Measurements from ENCODE around the gene TPRG1L. TPM values are rescaled to one million over a fixed set of nuclear protein-coding genes. Genes with fewer than 3 reads are reported as not detected.

Gene TPRG1L
- total RNA-seq, 1 donor from 2014 or later: 14.5 TPM

DNA sequence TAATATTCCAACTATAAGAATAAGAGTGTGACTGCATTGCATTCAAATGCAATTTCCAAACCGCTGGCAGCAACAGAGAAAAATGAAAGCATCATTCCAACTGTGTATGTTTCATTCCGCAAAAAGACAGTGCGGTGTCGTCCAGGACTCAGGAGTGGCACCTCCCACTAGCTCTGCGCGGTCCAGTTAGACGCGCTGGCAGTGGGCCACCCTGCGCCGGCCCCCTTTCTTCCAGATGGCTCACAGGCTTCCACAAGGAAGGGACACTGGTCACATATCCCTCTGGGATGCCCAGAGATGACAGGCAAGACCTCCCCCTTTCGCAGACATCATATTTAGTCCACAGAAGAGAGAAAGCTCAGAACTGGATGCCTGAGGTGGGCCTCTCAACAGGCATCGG, 13.2 kb downstream of the TPRG1L start:
- no peaks in the 10 kb centered on the region for H3K27me3 Mint-ChIP-seq (ENCODE audit: low read depth)
- H3K9me3 Mint-ChIP-seq: no peaks in the 10 kb centered on the region
- no peaks in the 10 kb centered on the region for H3K4me1 Mint-ChIP-seq
- H3K36me3 Mint-ChIP-seq (ENCODE audit: low read depth): peaks cover 5% of the 10 kb centered on the region
- TF ChIP-seq, protein P1, sequence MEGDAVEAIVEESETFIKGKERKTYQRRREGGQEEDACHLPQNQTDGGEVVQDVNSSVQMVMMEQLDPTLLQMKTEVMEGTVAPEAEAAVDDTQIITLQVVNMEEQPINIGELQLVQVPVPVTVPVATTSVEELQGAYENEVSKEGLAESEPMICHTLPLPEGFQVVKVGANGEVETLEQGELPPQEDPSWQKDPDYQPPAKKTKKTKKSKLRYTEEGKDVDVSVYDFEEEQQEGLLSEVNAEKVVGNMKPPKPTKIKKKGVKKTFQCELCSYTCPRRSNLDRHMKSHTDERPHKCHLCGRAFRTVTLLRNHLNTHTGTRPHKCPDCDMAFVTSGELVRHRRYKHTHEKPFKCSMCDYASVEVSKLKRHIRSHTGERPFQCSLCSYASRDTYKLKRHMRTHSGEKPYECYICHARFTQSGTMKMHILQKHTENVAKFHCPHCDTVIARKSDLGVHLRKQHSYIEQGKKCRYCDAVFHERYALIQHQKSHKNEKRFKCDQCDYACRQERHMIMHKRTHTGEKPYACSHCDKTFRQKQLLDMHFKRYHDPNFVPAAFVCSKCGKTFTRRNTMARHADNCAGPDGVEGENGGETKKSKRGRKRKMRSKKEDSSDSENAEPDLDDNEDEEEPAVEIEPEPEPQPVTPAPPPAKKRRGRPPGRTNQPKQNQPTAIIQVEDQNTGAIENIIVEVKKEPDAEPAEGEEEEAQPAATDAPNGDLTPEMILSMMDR (conservative IDR thresholded peaks at IDR 0.05): no peak
- no peak for DNase-seq (ENCODE audit: low read depth, low spot score)
- no peak overlapping the region for H3K27ac Mint-ChIP-seq (ENCODE audit: unreplicated experiment)
- no peak overlapping the region for H3K4me3 Mint-ChIP-seq

DNA sequence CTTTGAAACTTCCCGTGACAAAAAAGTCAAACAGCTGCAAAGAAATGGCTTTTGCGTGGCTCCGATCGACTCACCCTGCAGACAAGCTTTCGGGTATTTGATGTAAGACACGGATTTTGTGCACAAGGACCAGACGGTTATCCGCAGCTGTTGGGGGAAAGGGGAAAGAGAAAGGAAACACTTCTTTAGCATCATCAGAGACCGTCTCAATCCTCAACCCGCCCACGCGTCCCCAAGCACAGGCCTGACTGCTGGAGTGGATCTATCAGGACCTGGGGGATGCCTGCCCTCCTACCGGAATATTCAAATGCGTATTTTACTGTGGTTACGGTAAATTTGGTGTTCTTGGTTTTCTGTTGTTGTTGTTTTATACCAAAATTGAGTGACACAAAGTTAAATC, 13.9 kb downstream of the TPRG1L start:
- no peak overlapping the region for H3K27ac Mint-ChIP-seq (ENCODE audit: unreplicated experiment)
- H3K4me3 Mint-ChIP-seq: no peak overlapping the region
- peaks cover 5% of the 10 kb centered on the region for H3K36me3 Mint-ChIP-seq (ENCODE audit: low read depth)
- no peaks in the 10 kb centered on the region for H3K9me3 Mint-ChIP-seq
- no peak for DNase-seq (ENCODE audit: low read depth, low spot score)
- H3K27me3 Mint-ChIP-seq (ENCODE audit: low read depth): no peaks in the 10 kb centered on the region
- no peaks in the 10 kb centered on the region for H3K4me1 Mint-ChIP-seq
- TF ChIP-seq, protein P1 (conservative IDR thresholded peaks at IDR 0.05): no peak

DNA sequence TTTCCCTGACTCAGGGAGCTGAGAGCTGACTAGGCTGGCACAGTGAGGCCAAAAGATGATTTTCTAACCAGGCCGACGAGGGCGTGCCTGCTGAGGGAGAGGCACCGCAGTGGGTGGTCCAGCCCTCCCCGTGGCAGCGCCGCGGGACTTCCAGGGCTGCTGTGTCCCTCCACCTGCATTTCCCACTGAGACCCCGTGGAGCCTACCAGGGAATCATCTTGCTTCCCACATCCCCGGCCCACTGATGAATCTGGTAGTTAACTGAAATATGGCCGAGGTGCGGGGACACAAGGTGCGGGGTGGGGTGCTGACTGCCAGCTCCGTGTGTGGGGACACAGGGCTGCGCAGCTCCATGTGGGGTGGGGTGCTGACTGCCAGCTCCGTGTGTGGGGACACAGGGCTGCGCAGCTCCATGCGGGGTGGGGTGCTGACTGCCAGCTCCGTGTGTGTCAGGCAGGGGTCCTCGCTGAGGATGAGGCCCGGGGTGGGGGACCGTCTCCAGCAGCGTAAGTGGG, 14.6 kb downstream of the TPRG1L start:
- no peak overlapping the region for H3K27ac Mint-ChIP-seq (ENCODE audit: unreplicated experiment)

DNA sequence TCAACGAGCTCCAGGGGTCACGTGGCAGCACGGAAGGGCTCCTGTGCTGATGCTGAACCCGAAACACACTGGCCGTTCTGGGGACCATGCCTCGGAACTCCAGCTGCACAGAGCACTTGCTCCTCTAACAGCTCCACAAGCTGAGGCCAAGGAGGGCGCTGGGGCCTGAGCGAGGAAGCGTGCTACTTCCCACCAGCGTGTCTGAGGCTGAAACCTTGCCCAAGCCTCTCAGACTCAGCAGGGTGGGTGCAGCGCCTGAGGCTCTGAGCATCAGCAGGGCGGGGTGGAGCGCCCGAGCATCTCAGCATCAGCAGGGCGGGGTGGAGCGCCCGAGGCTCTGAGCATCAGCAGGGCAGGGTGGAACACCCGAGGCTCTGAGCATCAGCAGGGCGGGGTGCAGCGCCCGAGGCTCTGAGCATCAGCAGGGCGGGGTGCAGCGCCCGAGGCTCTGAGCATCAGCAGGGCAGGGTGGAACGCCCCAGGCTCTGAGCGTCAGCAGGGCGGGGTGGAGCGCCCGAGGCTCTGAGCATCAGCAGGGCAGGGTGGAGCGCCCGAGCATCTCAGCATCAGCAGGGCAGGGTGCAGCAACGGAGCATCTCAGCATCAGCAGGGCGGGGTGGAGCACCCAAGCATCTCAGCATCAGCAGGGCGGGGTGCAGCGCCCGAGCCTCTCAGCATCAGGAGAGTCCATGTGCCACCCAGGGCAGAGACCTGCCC, 15.5 kb downstream of the TPRG1L start:
- H3K27me3 Mint-ChIP-seq (ENCODE audit: low read depth): no peaks in the 10 kb centered on the region
- peaks cover 5% of the 10 kb centered on the region for H3K36me3 Mint-ChIP-seq (ENCODE audit: low read depth)
- no peaks in the 10 kb centered on the region for H3K9me3 Mint-ChIP-seq
- TF ChIP-seq, protein P1 (conservative IDR thresholded peaks at IDR 0.05): no peak
- H3K4me3 Mint-ChIP-seq: no peak overlapping the region
- no peak overlapping the region for H3K27ac Mint-ChIP-seq (ENCODE audit: unreplicated experiment)
- DNase-seq (ENCODE audit: low read depth, low spot score): no peak
- no peaks in the 10 kb centered on the region for H3K4me1 Mint-ChIP-seq

More for the DNA sequence above, 14.6 kb downstream of the TPRG1L start:
- Mint-ChIP-seq H3K4me1 (no peaks in the 10 kb centered on the region), H3K4me3 (no peak overlapping the region), H3K36me3 (ENCODE audit: low read depth) (peaks cover 5% of the 10 kb centered on the region), H3K27me3 (ENCODE audit: low read depth) (no peaks in the 10 kb centered on the region), H3K9me3 (no peaks in the 10 kb centered on the region)
- DNase-seq (ENCODE audit: low read depth, low spot score): no peak
- TF ChIP-seq, protein P1 (conservative IDR thresholded peaks at IDR 0.05): no peak

DNA sequence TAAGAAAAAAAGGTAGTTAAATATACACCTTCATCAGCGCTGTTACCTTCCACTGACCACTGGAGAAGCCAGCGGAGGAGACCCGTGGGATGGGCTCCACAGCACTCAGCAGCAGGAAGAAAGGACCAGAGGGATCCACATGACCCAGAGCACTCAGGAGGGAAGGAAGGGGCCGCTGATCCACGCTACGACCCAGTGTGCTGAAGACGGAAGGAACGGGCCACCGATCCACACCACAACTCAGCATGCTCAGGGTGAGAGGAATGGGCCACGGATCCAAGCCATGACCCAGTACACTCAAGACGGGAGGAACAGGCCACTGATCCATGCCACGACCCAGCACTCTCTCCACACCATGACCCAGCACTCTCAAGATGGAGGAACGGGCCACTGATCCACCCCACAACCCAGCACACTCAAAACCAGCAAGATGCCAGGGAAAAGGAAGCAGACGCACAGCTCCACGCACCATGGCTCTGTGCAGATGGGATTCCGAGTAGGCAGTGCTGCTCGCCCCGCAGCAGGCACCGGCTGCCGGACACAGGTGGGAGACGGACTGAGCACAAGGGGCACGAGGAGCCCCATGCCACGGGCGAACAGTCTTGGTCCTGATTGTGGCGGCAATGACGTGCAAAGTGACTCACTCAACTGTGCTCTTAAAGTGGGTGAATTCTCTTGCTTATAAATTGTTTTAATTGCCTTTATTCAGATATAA, 16.4 kb downstream of the TPRG1L start:
- Mint-ChIP-seq H3K4me1 (no peaks in the 10 kb centered on the region), H3K9me3 (no peaks in the 10 kb centered on the region), H3K27ac (ENCODE audit: unreplicated experiment) (no peak overlapping the region), H3K4me3 (no peak overlapping the region), H3K36me3 (ENCODE audit: low read depth) (peaks cover 5% of the 10 kb centered on the region), H3K27me3 (ENCODE audit: low read depth) (no peaks in the 10 kb centered on the region)
- TF ChIP-seq, protein P1 (conservative IDR thresholded peaks at IDR 0.05): no peak
- no peak for DNase-seq (ENCODE audit: low read depth, low spot score)
